Stimulated activated CD8-positive, alpha-beta memory T cell treated with anti-CD3 and anti-CD28 coated beads, Interleukin-12 subunit alpha, Interleukin-12 subunit beta, amount 100 ng/mL, for 1 hour (primary cell): ENCODE data around the gene KMT5B.

Experiments used
- DNase-seq: peaks from one replicate; pipeline ENCODE4 v3.0.0-alpha.2; 2020; ENCODE audit warnings: low read depth

Gene KMT5B

DNA sequence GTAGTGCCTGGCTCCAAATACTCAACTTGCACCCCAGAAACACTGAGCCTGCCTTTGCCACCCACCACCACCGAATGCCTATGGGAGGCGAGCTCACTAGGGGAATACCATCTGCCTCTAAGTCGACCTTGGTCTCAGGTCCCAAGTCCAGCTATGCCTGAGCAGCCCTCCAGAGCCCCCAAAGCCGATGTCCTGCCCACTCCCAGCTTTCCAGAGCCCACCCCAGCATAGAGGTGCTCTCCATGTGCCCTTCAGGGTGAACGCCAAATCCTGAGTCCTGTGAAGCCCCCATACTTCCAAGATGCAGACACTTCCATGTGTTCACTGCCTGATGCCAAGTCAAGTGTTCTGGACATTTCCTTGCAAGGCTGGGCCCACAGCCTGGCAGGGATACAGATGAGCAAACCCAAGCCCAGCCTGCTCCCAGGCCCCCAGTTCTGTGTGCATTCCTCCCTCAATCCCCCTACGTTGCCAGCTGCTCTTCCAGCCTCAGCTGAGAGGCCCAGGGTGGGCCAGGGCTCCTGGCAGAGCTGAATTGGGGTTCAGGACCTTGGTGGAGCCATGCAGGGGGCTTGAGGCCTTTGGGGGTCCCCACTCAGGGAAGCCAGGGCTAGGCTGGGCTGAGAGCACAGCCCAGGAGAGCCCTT lies 2.6 kb upstream of the KMT5B start:
- no peak for DNase-seq

DNA sequence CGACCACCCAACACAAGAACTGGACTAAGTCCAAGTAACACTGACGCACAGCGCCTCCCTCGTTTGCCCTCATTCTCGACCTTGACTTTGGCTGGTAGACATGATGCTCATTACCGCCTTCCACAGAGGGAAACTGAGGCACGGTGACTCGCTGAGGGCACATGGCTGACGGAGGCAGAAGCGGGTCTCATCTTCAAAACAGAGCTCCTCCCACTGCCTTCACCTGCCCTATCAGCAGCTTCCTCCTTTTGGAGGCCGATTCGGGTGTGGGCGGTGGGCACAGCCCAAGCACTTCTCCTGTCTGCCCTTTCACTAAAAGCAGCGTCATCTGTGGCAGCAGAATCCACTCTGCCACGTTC lies 2.0 kb upstream of the KMT5B start:
- DNase-seq: no peak

DNA sequence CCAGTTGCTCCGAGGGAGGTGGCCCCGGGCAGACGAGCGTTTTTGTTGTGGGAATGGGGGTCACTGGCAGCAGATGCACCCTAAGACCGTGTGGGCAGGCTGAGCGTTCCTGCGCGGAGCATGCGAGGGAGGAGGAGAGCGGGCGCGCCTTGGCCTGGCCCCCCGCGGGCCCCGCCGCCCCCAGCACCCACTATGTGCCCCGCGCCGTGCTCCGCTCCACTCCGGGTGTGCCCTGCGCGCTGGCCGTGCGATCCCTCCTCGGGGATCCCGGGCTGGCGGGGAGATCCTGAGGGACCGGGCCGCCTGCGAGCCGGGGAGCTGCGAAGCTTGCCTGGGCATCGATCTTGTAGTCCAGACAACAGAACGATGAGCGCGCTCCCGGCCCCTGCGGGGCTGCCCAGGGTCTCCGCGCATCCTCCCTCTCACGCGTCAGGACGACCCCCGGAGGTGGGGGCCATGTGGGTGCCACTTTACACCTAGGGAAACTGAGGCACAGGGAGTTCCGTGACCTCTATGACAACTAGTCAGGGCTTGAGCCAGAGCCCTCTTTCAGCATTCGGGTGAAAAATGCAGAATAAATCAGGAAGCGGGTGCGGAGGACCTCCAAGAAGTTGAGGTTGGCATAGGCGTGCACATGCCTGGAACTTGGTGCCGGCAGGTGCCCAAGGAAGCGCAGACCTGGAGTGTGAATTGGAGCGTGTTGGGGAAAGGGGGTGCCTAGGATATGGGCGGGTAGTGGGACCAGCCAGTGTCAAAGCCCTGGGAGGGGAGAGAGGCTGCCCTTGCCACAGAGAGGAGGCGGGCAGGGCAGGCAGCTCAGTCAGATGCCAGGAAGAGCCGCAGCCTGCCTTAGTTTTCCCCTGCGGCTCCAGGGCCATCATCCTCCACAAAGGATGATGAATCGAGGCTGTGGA lies 1.3 kb upstream of the KMT5B start:
- no peak for DNase-seq

DNA sequence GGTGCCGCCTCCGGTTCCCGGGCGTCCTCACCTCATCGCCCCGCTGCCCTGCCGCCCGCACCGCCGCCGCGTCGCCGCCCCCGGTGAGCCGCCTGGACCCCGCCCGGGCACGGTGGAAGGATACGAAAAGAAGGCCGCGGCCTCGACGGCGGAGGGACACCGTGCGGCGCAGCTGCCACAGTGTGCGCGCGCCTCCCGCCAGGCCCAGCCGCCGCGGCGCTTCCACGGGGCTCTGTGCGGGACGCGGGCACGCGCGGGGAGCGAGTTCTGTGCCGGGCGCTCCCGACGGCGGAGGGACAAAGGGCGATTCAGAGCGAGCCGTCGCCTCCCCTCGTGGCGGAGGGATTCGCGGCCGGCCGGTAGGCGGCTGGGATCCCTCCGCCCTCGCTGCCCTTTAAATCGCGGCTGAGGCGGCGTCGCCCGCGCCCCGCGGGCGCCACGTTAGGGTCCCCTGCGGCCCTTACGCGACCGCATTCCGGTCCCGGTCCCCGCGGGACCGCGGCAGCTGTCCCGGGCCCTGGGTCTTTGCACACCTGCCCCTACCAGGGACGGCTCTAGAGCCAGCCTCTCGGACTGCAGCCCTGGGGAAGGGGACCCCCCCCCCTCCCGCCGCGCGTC lies 568 bp upstream of the KMT5B start:
- DNase-seq: peak; percentile 65

DNA sequence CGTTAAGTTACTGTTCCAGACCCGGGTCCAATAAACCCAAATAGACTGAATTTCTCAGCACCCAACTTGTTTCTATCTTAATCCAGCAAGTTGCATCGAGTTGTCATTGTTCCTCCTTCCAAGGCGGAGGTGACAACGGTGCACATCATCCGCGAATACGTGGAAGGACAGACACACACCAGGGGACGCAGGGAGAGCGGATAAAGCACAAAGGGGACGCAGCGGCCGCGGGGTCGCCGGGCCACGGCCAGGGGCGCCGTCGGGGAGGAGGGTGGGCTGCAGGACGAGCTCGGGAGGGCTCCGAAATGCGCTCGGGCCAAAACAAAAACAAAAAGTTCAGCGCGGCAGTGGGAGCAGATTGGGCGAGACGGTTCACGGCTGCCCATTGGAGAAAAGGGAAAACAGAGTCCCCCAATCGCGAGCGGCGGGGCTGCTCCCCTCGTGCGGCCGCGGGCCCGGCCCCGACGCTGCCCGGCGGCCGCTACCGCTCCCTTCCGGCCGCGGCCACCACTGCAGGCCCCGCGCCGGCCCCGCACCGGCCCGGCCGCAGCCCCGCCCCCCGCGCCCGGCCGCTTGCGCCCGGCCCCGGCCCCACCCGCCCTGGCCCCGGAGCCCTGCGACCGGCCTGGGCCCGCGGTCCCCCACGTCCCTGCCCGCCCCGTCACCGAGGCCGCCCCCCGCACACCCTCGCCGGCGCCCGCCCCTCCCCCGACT lies 518 bp downstream of the KMT5B start:
- peak; percentile 29 for DNase-seq

DNA sequence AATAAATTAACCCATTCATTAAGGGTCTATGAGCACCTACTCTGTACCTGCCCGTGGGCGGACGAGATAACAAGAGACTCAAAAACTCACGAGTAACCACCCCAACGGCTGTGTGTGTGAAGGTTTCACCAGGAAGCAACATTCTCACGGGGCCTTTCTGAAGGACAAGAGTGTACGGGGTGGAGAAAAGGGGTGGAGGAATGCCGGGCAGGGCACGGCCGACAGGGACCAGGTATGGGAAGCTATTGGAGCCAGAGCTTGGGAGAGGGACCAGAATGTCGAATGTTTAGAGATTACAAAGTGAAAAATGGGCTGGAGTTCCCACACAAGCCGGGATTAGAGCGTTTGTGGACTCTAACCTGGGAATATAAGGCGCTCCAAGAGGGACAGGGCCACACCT lies 1.6 kb downstream of the KMT5B start:
- DNase-seq: no peak

DNA sequence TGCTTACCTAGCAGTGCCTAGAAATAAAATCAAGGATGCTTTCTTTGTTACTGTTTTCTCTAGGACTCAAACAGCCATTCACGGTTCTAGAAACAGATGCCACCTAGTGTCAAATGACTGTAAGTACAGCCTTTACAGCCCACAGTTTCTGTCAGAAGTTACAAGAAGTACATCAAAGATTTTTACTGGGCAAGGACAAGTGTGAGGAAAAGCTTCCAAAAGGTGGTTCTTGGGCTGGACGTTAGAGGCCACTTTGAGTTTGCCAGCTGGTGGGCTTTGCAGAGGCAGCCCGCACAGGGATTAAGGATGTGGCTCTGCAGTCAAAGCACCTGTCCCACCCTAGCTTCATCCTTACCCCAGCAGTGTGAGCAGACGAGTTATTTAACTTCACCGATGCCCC lies 6.9 kb downstream of the KMT5B start:
- no peak for DNase-seq

DNA sequence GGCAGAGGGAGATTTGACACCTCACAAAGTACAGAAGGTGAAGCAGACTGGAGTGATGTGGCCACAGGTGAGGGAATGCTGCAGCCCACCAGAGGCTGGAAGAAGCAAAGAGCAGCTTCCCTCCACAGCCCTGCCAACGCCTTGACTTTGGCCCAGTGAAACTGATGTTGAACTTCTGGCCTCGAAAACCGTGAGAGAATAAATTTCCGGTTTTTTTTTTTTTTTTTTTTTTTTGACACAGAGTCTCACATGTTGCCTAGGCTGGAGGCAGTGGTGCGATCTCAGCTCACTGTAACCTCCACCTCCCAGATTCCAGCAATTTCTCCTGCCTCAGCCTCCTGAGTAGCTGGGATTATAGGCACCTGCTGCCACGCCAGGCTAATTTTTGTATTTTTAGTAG lies 8.7 kb downstream of the KMT5B start:
- no peak for DNase-seq

DNA sequence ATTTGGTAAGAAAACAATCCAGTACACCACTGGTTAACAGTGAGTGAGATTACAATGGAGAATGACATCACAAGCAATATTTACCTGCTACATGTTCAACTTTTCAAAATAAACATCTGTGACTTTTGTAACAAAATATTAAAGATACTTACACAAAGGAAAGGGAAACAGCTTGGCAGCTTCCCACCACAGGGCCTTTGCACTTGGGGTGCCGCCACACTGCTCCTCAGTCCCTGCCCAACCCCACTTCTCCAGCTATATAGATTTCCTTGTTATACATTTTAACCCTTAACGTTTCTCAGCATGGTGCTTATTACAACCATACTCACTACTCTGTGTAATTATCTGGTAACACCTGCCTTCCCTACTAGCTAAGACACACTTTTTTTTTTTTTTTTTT lies 10.9 kb downstream of the KMT5B start:
- DNase-seq: no peak

DNA sequence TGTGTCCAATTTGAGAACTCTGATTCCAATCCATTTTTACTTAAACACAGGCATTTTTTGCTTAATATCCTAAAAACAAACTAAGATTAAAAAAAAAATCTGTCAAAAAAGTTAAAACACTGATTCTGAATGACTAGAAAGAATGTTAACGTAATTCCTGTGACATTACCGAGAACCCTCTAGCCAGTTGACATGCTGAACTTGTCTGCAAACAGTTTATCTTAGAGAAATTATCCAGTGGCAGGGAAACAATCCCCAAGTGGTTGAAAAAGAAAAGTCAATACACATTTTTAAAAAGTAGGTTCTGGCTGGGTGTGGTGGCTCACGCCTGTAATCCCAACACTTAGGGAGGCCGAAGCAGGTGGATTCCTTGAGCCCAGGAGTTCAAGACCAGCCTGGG lies 11.6 kb downstream of the KMT5B start:
- no peak for DNase-seq

DNA sequence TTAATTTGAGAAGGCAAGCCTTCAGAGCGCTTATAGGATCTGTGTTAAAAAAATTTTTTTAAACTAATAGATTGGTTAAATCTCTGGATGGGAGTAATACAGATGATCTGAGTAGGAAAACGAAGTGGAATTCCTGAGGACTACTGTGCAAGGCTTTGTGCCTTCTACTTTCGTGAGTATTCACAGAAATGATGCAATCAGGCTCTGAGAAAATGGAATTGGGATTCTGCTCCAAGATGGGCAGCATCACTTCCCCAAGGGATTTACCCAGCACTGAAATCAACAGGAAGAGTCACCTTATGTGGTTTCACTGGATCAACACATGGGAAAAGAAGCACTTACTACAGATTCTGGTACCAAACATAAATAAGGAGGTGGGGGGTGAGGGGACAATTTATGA lies 12.5 kb downstream of the KMT5B start:
- no peak for DNase-seq

DNA sequence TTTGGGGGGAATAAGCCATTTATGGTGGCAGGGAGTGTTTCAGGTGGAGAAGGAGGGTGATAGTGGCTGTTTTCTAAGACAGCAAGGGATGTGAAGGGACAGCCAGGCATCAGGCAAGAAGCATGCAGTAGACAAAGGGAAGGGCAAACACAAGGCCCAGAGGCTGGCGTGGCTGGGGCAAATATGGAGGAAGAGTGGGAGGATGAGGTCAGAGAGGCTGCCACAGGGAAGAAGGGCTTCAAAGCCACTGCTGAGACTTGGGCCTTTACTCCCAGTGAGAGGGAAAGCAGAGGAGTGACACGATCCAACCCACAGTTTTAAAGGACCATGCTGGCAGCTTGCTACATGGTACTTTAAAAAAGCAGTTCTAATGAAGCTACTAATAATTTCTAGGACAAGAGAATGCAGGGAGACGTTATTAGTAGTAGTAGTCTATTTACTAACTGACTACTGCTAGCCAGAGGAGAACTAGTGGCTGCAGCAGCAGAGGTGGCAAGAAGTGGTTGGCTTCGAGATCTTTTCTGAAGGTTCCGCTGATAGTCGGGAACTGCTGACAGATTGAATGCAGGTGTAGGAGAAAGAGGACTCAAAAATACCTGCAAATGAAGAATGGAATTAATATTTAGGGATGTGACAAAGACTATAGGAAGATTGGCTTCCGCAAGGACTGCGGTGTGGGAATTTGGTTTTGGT lies 13.7 kb downstream of the KMT5B start:
- DNase-seq: no peak

DNA sequence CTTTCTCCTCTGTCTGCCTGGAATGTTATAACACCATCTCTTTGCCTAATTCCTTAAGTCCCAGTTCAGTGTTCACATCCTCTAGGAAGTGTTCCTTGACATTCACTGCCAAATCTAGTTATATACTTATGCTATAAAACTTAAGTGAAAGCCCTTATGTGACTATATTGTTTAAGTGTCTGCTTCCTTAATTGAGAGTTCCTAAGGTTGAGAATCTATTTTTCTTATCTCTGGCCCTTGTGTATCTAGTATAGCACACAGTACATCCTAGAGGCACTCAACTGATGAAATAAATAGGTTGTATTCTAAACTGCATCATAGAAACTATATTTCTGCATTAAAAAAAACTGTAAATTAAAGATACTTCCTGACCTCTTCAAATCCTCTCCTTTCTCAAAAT lies 16.9 kb downstream of the KMT5B start:
- no peak for DNase-seq

DNA sequence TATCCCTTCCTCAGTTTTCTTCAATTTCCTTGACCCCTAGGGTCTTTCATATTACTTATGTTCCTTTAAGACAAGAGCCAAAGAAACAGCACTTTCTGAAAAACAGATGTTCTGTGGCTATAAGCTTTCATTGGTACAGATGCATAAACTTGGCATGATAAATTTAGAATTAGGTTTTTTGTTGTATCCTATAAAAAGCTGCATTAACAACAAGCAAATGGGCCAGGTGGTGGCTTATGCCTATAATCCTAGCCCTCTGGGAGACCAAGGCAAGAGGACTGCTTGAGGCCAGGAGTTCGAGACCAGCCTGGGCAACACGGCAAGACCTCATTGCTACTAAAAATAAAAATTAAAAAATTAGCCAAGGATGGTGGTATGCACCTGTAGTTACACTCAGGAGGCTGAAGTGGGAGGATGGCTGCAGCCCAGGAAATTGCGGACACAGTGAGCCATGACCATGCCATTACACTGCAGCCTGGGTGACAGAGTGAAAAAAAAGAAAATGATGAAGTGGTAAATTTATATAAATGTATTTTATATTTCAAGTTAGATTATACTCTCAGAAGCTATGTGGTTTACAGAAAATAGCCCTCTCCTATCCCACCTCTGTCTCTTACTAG lies 18.3 kb downstream of the KMT5B start:
- DNase-seq: no peak

DNA sequence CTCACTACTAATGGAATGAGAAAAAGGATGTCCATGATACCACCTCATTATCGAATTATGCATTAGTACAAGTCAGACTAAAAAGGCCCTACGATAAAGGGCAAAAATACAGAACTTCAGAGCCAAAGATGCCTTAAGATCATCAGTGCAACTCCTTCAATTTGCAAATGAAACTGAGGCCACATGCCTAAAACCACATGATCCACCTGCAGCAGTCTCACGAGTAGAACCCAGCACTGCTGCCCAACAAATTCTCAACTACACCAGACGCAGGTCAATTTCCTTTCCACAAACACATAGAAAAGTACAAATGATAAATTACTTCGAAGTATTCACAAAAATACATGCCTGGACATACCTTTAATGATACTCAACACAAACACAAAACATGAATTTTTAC lies 20.1 kb downstream of the KMT5B start:
- DNase-seq: no peak

DNA sequence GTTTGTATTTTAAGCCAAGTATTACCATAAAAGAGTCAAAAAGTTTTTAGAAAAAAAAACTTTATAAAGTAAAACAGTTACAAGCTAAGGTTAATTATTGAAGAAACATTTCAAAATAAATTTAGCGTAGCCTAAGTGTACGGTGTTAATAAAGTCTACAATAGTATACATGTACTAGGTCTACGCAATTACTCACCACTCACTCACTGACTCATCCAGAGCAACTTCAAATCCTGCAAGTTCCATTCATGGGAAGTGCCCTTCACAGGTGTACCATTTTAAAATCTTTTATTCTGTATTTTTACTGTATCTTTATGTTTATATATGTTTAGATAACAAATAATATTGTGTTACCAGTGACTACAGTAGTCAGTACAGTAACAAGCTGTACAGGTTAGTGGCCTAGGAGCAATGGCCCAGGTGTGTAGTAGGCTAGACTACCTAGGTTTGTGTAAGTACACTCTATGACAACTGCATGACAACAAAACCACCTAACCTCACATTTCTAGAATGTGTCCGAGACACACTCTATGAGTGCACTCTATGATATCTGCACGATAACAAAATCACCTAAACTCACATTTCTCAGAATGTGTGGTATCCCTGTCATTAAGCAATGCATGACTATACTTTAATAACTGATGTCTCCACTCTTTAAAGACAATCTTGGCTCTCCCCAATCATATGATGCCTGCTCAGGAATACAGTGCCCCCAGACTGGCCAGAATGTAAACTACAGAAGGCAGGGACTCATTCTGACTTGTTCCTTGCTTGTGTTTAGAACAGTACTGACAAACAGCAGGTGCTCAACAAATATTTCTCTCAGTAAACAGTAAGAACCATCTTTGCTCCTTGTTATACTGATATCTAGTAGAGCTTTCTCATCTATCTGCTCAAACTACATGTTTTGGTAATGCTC lies 21.2 kb downstream of the KMT5B start:
- DNase-seq: no peak

DNA sequence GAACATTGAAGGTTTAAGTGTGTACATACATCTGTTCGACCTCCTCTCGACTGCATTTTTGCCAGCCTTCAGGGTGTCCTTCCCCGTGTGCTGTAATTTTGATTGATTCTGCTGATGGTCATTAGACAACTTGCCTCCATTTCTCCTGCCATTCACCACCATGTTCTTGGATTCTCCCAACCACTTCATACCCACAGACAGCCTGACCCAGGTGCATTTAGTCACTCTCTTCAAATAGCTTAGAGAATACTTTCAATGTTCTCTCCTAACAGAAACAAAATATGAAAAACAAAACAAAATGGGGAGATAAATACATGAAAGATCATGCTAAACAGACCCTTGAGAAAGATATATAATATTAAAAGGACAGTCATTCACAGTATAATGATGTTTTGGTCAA lies 23.2 kb downstream of the KMT5B start:
- DNase-seq: no peak

DNA sequence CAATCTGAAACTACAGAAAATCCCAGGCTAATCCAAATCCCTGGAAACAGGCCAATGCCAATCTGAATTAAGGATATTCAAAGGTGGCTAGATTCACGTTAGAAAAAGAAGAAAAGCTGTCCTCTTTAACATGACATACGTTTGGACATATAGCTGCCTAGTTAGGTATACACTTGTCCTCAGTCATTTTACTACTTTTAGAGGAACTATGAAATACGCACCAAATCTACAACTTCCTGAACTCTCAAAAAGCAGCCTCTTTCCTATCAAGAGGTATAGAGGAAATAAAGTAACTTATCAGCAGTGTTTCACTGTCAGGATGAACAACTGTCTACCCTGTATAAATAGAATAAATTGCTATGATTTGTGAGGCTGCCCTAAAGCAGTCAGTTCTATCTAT lies 24.0 kb downstream of the KMT5B start:
- no peak for DNase-seq

DNA sequence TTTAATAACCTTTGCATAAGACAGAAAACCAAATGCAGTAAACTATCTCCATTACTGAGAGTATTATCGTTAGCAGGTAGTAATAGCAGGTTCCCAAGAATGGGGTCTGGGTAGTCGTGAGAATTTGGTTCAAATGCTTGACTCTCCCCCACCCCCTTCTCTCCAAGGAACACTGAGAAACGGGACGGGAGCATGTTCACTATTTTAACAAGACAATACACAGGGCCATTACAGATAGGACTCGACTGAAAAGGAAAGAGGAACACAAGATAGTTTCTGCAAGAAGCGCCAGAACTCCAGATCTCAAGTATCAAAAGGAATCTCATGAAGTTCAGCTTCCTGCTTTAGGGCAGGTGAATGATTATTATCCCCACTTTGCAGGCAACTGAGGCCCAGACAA lies 27.0 kb downstream of the KMT5B start:
- no peak for DNase-seq

DNA sequence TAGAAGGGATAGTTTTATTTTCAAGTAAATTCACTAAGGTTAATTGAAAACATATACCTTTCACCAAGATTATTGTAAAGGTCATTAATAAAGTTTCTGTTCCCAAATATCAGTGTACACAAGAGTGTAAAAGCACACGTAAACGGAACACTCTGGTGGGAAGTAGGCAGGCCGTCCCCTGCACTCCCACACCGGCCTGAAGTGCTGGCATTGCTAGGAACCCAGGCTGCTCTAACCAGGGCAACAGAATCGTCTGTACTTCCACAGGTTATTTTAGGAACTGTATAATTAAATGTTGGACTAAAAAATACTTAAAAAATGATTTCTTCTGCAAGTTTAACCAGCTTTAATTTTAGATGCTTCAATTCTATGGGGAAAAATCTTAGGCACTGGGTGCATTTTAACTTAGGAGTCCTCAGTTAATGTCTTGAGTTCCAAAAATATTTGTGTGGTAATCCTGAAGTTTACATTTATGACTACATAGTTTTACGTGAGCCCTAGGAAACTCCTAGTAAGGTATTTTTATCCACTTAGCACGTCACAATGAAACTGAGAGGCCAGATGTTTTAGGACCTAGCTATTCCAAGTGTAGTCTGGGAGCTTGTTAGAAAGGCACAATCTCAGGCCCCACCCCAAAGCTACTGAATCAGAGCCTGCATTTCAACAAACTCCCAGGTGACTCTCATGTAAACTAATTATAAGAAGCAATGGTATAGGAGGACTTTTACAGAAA lies 31.2 kb downstream of the KMT5B start:
- DNase-seq: no peak
